Measurements from ENCODE around the gene PRPH. TPM values are rescaled to one million over a fixed set of nuclear protein-coding genes. Genes with fewer than 3 reads are reported as not detected.
A peak's percentile ranks its signal among the peaks of the same experiment; 100 is the strongest.

The PRPH gene
- total RNA-seq, 4 donors from 2014 or later: 4.7 to 5.6 TPM; not detected in 2

GRCh38 chr12:49288412-49288853 is 6.5 kb upstream of the PRPH start:
- Histone ChIP-seq H3K27ac (no peak overlapping the region), H3K4me3 (no peak overlapping the region), H3K4me1 (peaks cover 0 to 5% of the 10 kb centered on the region in 2 donors), H3K36me3 (no peaks in the 10 kb centered on the region), H3K27me3 (no peaks in the 10 kb centered on the region), H3K9me3 (no peaks in the 10 kb centered on the region)
- DNase-seq: peak; percentile 38 to 57
- no peak for TF ChIP-seq POLR2A (IDR thresholded peaks at IDR 0.05)
- peak; percentile 69 to 84 (median 76) for TF ChIP-seq CTCF (IDR thresholded peaks at IDR 0.05)
- intact Hi-C loops (cut with DNase I; ENCODE audit: low total_unique reads): loop anchor here (10.0 kb wide), 1 partner anchor 56 kb away; the partner anchor contains the start of gene DNAJC22

GRCh38 chr12:49288922-49289555 is 5.9 kb upstream of the PRPH start:
- intact Hi-C loops (cut with DNase I; ENCODE audit: low total_unique reads): loop anchor here (10.0 kb wide), 1 partner anchor 56 kb away; the partner anchor contains the start of gene DNAJC22
- no peaks in the 10 kb centered on the region for H3K36me3 ChIP-seq
- TF ChIP-seq CTCF (IDR thresholded peaks at IDR 0.05) (no peak), POLR2A (IDR thresholded peaks at IDR 0.05) (no peak)
- no peak overlapping the region for H3K27ac ChIP-seq
- no peaks in the 10 kb centered on the region for H3K27me3 ChIP-seq
- H3K9me3 ChIP-seq: no peaks in the 10 kb centered on the region
- H3K4me3 ChIP-seq: no peak overlapping the region
- H3K4me1 ChIP-seq: peaks cover 0 to 5% of the 10 kb centered on the region in 2 donors
- DNase-seq: no peak

GRCh38 chr12:49292729-49293055 is 2.3 kb upstream of the PRPH start:
- H3K27me3 ChIP-seq: peaks cover 16 to 20% of the 10 kb centered on the region in 2 donors
- H3K27ac ChIP-seq: peak overlapping the region in 1 of 2 donors; percentile 6
- peaks cover 0 to 15% of the 10 kb centered on the region in 2 donors for H3K4me1 ChIP-seq
- no peak for TF ChIP-seq POLR2A (IDR thresholded peaks at IDR 0.05)
- TF ChIP-seq CTCF (IDR thresholded peaks at IDR 0.05): no peak
- intact Hi-C loops (cut with DNase I; ENCODE audit: low total_unique reads): no loop called here
- no peak overlapping the region for H3K4me3 ChIP-seq
- no peaks in the 10 kb centered on the region for H3K36me3 ChIP-seq
- no peaks in the 10 kb centered on the region for H3K9me3 ChIP-seq
- peak in 1 of 2 donors; percentile 22 for DNase-seq

GRCh38 chr12:49293056-49293956 is 1.6 kb upstream of the PRPH start:
- intact Hi-C loops (cut with DNase I; ENCODE audit: low total_unique reads): no loop called here
- no peaks in the 10 kb centered on the region for H3K9me3 ChIP-seq
- TF ChIP-seq CTCF (IDR thresholded peaks at IDR 0.05): no peak
- TF ChIP-seq POLR2A (IDR thresholded peaks at IDR 0.05): no peak
- peaks cover 22 to 26% of the 10 kb centered on the region in 2 donors for H3K27me3 ChIP-seq
- peak in 1 of 2 donors; percentile 56 for DNase-seq
- H3K4me3 ChIP-seq: no peak overlapping the region
- H3K4me1 ChIP-seq: peaks cover 0 to 15% of the 10 kb centered on the region in 2 donors
- H3K27ac ChIP-seq: peak overlapping the region in 1 of 2 donors; percentile 6
- H3K36me3 ChIP-seq: no peaks in the 10 kb centered on the region
